Kidney capillary endothelial cell (primary cell): Measurements from ENCODE around the gene EHBP1L1.
"Not testable (repeated sequence)": the region's sequence is repeated elsewhere in the genome, so short reads cannot be mapped to it uniquely, and the experiment has no call there.

Experiments used
- DNase-seq: peaks from one replicate; pipeline ENCODE4 v3.0.0-alpha.2; 2018; ENCODE audit warnings: low spot score

The EHBP1L1 gene

DNA sequence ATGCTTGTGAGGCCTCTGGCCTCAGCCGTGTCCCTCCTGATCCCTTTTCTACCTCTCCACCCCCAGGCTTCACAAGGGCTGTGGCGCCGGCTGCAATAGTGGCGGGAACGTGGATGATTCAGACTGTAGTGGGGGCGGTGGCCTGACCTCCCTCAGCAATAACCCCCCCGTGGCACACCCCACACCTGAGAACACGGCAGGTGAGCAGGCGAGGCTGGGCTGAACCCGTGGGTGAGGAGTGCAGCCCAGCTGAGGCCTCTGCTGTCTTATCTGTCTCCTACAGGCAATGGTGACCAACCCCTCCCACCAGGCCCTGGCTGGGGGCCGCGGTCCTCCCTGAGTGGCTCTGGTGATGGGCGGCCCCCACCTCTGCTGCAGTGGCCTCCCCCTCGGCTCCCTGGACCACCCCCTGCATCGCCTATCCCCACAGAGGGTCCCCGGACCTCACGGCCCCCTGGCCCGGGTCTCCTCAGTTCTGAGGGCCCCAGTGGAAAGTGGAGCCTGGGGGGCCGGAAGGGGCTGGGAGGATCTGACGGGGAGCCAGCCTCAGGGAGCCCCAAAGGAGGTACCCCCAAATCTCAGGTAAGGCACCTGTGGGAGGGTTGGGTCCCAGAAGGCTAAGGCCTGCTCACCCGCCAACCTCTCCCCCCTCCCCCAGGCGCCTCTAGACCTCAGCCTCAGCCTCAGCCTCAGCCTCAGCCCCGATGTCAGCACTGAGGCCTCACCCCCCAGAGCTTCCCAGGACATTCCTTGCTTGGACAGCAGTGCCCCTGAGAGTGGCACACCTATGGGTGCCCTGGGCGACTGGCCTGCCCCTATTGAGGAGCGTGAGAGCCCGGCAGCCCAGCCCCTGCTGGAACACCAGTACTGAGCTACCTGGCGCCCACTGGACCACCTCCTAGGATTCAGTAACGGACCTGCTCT is 60.5 kb downstream of the EHBP1L1 start:
- DNase-seq: no peak

DNA sequence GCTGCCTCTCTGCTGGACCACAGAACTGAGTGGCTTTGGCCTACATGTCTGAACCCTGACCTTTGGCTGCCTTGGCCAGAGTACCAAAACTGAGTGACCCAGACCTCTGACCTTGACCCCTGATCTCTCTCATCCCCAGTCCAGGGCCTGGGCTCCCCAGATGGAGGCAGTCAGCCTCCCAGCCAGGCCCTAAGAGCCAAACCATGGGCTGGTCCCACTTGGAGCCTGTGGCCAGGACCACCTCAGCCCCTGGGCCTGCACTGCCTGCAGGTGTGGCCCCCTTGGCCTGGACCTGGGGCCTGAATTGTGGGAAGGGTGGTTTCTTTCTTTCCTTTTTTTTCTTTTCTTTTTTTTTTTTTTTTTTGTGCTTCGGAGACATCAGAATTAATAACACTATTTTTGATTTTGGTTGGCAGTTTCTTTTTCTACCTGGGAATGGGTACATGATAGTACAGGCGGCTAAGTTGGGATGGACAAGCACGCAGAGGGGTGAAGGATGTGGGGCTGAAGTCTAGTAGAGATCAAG is 61.2 kb downstream of the EHBP1L1 start:
- no peak for DNase-seq

DNA sequence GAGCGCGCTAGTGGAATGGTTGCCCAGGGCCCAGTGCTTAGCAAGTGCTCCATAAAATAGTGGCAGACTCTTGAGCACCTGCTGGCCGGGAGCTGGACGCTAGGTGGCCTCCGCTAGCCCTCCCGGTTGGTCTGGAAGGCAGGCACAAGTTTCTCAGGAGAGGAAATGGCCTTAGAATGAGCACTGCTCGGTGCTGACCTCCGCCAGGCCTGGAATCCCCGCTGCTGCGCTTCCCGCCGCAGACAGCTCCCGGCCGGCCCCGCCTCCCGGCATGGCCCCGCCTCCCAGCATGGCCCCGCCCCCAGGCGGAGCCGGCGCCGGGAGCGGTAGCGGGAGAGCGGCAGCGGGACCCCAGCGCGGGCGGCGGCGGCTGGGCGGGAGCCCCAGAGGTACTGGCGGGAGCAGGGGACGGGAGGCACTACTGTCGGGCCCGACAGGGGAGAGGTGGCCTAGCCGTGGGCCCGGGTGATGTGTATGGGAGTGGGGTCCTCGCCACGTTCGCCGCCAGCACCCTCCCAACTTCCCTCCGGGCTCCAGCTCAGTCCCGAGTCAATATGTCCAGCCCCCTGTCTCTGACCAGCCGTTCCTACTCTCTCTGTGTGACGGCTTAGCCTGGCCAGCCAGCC is 62.1 kb downstream of the EHBP1L1 start, which contains the start of gene SIPA1:
Gene SIPA1 (plus strand): TSS at position 308 of the 626 bp plus-strand sequence. CDS start 2,821 bp downstream, outside the sequence.
- DNase-seq: peak; percentile 95

DNA sequence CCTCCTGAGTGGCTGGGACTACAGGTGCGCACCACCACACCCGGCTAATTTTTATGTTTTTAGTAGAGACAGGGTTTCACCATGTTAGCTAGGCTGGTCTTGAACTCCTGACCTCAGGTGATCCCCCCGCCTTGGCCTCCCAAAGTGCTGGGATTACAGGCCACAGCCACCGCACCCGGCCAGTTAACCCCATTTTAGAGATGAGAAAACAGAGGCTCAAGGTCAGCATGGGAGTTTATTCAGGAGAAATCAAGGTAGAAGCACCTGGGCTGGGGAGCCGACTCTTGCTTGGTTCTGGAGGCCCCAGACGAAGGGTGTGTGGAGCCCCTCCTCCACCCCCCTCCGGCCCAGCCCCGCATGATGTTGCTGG is 63.4 kb downstream of the EHBP1L1 start:
- not testable (repeated sequence) for DNase-seq

DNA sequence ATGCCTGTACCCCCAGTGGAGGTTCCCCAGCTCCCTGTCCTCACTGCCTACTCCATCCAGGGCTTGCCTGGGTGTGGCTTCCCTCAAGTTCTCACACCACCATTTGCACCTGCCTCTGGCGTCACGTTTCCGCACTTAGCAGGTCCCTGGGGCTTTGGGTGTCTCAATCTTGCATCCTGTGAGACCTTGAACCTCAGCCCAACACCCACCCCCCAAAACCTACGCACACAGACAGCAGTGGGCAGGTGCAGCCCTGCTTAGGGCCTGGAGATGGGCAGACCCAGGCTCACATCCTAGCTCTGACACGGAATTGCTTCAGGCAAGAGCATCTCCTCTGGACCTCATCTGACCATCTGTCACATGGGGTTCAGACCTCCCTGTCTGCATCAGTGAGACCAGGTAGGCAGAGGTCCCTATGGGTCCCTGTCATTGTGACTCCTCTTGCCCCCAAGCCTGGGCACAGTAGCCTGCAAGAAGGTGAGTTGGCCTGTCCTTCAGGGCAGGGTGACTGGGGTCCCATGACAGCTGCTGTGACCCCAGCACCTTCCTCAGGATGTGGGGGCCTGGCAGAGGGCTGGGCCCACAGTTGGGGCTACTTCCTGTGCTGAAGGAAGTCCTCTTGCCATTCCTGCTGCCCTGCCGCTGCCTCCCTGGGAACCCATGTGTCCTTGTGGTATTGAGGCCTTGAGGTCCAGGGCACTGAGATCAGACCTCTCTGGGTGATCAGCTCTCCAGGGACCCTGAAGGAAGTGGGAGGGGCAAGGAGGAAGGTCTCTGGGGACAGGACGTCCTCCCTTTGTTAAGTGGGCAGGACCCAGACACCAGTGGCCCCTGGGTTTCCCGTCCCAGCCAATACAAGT is 64.0 kb downstream of the EHBP1L1 start:
- DNase-seq: peak; percentile 70

DNA sequence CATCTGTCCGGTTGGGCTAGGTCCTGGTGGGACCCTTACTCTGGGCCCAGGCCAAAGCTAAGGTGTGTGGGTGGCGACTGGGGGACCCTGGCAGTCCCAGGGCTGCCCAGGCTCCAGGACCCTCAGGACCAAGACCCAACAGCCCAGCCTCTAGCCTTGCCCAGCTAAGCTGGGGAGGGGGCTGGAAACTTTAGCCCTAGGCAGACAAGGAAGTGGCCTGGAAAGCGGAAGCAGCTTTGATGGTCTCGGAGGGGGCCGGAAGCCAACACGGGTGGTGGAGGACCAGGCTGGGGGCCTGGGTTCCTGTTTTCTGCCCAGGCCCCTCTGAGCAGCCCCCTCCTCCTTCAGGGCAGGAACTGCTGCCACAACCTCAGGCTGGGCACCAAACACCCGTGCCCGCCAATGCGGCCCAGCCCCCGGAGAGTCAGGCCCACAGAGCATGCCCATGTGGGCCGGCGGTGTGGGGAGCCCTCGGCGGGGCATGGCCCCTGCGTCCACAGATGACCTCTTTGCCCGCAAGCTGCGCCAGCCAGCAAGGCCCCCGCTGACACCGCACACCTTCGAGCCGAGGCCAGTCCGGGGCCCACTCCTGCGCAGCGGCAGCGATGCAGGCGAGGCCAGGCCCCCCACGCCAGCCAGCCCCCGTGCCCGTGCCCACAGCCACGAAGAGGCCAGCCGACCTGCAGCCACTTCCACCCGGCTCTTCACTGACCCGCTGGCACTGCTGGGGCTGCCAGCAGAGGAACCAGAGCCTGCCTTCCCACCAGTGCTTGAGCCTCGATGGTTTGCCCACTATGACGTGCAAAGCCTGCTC is 64.8 kb downstream of the EHBP1L1 start:
- DNase-seq: peak; percentile 41

DNA sequence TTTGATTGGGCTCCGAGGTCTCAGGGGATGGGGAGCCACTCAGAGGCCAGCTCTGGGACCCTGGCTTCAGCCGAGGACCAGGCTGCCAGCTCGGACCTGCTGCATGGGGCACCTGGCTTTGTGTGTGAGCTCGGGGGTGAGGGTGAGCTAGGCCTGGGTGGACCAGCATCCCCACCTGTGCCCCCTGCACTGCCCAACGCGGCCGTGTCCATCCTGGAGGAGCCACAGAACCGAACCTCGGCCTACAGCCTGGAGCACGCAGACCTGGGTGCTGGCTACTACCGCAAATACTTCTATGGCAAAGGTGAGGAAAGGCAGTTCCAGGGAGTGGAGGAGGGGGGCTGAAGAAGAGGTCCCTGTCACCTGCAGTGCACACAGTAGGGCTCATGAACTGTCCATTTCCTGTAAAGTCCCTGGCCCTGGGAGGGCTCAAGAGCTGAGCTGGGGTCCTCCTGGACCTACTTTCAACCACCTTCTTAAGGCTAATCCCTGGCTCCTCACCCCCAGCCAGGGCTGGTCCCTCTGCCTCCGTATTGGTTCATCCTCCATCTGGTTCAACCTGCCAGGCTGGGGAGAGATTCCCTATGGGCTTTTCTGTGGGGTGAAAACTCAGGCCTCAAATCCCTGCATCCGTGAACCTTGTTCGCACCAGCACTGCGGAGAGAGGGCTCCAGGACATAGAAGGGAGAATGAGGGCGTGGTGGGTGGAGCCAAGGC is 65.6 kb downstream of the EHBP1L1 start:
- DNase-seq: no peak
